HS-27A (cell line): ENCODE data around the gene TMEM88.
A peak's percentile ranks its signal among the peaks of the same experiment; 100 is the strongest.
"Not testable (repeated sequence)": the region's sequence is repeated elsewhere in the genome, so short reads cannot be mapped to it uniquely, and the experiment has no call there.

ENCODE experiments used
- DNase-seq: peaks from one replicate; pipeline ENCODE4 v3.0.0-alpha.2; 2012; ENCODE audit warnings: low read depth, missing footprints

TMEM88 gene

GRCh38 chr17:7856011-7856810 is 1.3 kb downstream of the TMEM88 start:
- no peak for DNase-seq

- DNase-seq, result peak; percentile 90
Observed at GRCh38 chr17:7856811-7857712, 2.2 kb downstream of the TMEM88 start, which contains the start of gene NAA38. NAA38 (minus strand) TSS chr17:7857559; CDS start chr17:7857463, 96 bp downstream.

DNA sequence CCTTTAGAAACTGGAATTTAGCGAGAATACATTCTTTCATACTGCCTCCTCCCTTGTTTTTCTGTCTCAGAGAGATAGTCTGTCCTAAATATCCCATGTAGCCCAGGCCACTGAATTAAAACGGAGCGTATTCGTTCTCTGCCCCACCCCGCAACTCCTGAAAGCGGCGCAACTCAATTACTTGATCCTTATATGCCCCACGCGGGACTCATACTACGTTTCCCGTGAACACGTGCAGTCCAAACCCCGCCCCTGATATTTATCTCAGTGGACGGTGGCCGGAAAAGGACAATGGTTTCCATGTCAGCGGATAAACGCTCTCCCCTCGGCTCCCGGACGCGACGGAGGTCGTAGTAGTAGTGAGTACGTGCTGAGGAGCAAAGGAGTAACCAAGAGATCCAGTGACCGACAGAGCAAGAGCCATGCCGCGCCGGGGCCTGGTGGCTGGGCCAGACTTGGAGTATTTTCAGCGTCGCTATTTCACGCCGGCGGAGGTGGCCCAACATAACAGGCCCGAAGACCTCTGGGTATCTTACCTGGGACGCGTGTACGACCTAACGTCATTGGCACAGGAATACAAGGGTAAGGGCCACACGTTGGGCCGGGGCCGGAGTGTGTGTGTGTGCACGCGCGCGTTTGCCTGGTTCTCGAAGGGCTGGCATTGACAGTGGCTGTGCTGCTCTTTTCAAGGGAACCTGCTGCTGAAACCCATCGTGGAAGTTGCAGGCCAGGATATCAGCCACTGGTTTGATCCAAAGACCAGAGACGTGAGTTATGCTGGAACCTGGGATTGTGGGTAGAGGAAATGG is 3.1 kb downstream of the TMEM88 start, which contains the start of gene CYB5D1:
CYB5D1 (plus strand) TSS at position 291 of the 809 bp plus-strand sequence; CDS start at position 423, 132 bp downstream.
- DNase-seq, result peak; percentile 70

- no peak for DNase-seq
Observed at GRCh38 chr17:7858522-7858810, 3.6 kb downstream of the TMEM88 start.

DNA sequence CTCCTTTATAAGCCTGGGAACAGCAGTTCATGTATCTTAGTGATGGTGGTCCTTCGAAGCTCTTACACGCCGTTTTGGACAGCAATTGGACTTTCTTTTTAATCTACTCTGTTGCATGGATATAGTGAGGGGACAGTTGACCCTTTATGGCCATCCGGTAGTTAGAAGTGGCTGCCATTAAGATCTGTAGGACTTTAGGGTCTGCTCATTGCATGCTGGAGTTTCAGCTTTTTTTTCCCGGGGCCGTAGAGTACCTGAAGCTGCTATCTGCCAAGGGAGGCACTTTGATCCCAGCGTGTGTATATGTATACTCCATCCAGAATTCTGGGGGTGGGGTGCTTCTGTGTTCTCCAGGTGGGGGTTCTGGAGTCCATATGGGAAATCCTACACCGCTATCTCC is 4.2 kb downstream of the TMEM88 start:
- no peak for DNase-seq

DNA sequence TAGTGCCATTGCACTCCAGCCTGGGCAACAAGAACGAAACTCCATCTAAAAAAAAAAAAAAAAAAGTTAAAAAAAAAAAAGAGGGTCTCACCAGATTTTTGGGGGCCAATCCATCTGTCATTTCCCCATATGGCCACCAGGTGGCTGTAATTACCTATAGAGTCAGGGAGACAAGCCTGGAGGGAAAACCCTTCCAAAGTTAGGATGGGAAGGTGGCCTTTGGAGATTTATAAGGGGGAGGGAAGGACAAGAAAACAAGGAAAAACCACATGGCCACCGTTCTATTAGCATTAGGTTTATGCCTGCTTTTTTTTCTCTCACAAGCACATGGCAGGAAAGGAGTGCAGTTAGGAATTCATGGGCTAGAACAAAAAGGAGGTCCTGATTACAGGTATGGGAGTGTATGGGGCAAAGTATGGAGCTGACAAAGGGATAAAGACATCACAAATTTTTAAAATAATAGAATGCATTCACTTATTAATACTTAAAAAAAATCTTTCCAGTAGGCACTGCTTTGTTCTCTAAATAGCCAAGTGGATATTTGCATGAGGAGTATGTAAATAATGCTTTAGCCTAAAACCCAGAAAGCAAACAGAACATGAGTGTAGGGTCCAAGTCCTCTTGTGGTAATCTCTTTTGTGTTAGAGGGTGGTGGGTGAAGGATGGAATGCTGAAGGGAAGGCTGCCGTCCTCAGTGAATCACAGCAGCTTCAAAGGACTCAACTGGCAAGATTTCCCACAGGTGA is 8.0 kb downstream of the TMEM88 start:
- DNase-seq, result no peak

DNA sequence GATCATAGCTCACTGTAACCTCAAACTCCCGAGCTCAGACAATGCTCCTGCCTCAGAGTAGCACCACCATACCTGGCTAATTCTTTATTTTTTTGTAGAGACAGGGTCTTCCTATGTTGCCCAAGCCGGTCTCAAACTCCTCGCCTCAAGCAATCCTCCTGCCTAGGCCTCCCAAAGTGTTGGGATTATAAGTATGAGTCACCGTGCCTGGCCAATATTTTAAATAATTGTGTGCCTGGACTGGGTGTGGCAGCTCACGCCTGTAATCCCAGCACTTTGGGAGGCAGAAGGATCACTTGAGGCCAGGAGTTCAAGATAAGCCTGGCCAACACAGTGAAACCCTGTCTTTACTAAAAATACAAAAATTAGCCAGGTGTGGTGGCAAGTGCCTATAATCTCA is 9.5 kb downstream of the TMEM88 start:
- not testable (repeated sequence) for DNase-seq

DNA sequence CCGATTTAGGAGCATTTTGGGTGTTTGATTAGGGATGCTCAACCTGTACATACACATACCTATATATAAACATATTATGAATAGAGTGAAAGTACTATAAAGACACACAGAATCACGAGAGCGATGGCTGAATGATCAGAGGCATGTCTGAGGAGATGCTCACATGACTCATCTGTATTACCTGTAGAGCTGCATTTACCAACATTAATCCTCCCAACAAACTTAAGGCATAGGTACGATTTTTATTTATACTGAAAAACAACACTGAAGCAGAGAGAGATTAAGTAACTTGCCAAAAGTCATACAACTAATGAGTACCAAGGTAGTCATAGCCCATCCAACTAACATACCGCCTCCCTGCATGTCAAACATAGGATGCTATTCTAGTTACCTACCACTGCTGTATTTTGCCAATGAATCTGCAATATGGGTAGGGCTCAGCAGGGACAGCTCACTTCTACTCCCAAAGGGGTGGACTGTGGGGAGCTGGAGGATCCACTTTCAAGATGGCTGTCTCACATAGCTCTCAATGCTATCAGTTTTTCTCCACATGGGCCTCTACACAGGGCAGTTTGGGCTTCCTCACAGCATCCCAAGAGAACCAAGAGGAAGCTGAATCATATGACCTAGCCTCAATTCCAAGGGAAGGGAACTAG is 10.3 kb downstream of the TMEM88 start:
- DNase-seq, result no peak

DNA sequence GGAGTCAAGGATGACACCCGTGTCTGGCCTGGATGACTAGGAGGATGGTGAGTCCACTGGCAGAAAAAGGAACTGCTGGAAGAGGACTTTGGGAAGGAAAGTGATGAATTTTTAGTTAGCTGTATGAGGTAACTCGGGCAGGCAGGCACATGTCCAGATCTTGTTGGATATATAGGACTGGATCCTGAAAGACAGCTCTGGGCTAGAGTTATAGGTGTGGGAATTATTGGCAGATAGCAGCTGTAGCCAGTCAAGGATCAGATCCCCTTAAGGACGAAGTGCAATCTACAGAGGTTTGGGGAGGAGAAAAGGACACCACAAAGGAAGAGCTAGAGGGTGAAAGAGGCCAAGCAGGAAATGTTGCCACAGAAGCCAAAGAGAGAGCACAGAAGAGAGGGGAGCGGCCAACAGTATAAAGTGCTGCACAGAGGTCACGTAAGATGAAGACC is 13.0 kb downstream of the TMEM88 start:
- DNase-seq, result no peak

DNA sequence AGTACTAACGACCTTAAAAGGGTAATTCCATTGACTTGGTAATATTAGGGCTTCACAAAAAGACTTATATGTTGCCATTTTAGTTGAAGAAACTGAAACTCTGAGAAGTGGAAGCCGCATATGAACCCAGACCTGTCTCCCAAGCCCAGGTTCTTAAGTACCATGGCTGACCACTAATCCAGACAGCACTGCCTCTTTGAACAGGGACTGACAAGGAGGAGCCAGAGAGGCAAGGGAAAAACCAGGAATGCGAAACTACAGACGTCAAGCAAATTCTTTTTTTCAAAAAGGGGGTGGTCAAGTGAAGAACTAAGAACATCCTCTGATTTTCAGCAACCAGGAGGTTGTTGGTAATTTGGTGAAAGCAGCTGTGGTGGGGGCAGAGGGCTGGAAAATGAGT is 18.2 kb downstream of the TMEM88 start:
- no peak for DNase-seq

- no peak for DNase-seq
Observed at GRCh38 chr17:7875804-7876370, 21.0 kb downstream of the TMEM88 start.

DNA sequence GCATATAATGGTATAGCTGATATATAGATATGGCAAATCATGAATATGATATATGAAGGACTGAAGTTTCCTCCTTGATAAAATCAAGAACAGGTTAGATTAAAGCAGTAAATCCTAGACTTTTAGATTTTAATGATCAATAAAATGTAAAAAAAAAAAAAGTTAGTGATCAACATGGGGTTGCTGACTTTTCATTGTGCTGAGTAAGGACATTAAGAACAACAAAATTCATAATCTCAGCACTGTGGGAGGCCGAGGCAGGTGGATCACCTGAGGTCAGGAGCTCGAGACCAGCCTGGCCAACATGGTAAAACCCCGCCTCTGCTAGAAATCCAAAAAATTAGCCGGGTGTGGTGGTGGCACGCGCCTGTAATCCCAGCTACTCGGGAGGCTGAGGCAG is 23.4 kb downstream of the TMEM88 start:
- no peak for DNase-seq

DNA sequence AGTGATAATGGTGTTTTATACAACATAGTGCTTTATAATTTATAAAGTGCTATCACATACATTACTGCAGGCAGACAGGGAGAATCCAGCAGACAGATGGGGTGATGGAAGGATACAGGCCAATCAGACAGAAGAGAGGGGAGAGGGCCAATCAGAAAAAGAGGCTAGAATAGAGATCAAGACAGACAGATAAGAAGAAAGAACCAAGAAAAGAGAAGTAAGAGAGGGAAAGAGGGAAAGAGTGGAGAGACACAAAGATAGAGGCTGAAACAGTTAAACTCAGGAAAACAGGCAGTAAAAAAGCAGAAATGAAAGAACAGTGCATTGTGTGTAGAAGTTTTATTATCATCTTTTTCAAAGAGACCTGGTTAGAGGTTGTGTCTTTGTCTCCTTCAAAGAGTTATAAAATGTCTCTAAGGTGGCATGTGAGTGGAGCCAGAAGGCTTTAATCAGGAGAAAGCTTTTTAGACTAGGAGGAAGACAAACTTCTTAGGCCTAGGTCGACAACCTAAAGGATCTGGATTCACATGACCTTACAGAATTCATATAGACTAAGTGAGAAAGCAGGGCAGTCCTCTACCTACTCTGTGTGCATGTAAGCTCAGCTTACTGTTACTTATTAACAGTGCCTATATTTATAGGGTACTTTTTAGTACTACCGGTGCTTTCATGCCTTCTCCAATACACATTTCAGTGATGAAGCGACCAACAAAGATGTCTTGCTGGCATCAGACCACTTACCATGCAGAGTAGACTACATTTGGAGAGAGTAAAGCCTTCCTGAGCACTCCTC is 25.4 kb downstream of the TMEM88 start:
- no peak for DNase-seq

DNA sequence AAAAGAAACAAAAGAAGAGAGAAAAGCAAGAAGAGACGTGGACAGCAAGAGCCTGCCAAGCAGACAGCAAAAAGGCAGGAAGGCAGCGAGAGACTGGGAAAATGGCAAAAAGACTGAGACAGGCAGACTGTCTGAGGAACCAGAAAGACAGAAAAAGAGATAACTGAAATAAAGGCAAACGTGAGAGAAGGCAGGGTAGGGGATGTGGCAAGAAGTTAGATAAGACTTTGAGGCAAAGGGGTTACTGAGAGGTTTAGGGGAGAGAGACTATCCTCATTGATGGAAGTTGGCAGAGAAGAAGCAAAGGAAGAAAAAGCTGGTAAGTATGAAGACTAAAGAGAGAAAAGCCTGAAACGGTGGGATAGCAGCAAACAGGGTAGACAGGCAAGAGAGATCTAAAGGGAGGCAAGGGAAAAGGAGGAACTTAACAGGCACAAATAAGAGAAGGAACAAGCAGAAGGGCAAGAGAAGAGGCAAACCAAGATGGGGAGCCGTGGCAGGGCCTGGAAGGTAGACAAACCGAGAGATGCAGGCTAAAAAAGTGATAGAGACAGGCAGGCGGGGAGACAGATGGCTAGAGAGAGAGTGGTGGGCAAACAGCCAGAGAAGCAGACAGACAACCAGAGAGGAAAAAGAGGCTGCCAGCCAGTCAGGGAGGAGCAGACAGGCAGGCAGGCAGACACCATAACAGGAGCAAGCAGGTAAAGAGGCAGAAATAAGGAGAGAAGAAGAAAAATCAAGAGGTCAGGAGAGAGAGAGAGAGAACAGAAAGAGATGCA is 26.6 kb downstream of the TMEM88 start:
- no peak for DNase-seq

GRCh38 chr17:7882068-7882467 is 27.2 kb downstream of the TMEM88 start:
- no peak for DNase-seq

DNA sequence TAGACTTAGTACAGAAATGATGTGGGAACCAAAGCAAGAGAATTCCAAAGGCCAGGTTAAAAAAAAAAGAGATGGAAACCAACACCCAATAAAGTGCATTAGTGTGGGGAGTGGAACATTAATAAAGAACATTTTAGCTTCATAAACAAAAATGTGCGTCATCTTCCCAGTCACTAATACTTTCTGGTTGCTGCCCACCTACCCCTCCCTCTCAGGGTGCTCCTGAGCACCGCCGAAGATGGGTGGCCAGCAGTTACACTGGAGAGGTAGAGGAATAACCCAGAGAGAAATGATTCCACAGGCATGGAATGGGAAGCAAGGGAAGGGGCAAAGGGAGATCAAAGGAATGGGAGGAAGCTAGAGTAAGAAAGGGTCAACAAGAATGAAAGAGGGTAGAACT is 27.8 kb downstream of the TMEM88 start:
- DNase-seq, result no peak

- no peak for DNase-seq
Observed at GRCh38 chr17:7883781-7884386, 29.0 kb downstream of the TMEM88 start.

GRCh38 chr17:7884581-7885366 is 29.9 kb downstream of the TMEM88 start:
- DNase-seq, result no peak
